ENCODE measurements around the gene JAM2. TPM values are rescaled to one million over a fixed set of nuclear protein-coding genes. Genes with fewer than 3 reads are reported as not detected.

Gene JAM2
- total and polyA plus RNA-seq, 10 of the 15 experiments (the other 5 are each of a cell fraction or from before 2014, with no cell fraction given) = 2.1 to 30.4 (median 8.6) TPM

DNA sequence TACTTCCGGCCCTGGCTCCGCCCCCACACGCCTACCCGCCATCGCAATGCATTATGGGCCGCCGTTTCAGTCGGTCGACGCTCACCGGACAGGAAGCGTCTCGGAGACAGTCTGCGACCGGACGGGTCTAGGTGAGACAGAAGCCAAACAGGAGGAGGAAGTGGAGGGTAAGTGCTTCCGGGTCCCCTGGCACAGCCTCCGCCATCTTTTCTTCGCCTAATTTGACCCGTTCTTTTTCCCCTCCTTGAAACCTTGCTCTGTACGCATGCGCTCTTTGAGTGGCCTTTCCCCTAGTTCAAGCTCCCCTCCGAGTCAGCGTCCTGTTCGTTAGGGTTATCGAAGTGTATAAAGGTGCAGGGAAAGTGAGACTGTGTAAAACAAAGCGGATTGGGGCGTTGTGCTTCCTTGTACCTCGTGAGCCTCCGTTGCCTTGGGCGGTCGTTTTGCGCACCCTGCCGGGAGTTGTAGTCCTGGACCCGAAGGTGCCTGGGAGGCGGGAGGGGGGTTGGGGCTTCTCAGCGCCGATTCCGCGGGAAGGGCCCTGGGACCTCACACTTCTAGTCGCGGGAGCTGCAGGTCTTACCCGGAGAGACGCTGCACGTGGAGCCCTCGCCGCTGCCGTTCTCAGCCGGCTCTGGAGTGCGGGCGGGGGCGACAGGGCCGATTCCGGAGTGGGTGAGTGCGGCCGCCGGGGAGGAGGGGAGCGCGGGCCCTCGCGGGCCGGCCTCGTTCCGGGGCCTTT is 96.0 kb downstream of the JAM2 start, which contains the start of the genes ATP5PF and GABPA (continued):
- TF ChIP-seq ZZZ3 (IDR thresholded peaks at IDR 0.05; ENCODE audit: control insufficient read depth, insufficient read length, low read depth) = no peak
- peak; percentile 17; the same call in 1 of the 2 replicates for TF ChIP-seq CBX5 (IDR thresholded peaks at IDR 0.05; ENCODE audit: low read depth)
- no peak; the same call in 1 of the 2 replicates for TF ChIP-seq NR2F1 (conservative IDR thresholded peaks at IDR 0.05)
- TF ChIP-seq JUNB (IDR thresholded peaks at IDR 0.05) = no peak
- TF ChIP-seq, protein P1, sequence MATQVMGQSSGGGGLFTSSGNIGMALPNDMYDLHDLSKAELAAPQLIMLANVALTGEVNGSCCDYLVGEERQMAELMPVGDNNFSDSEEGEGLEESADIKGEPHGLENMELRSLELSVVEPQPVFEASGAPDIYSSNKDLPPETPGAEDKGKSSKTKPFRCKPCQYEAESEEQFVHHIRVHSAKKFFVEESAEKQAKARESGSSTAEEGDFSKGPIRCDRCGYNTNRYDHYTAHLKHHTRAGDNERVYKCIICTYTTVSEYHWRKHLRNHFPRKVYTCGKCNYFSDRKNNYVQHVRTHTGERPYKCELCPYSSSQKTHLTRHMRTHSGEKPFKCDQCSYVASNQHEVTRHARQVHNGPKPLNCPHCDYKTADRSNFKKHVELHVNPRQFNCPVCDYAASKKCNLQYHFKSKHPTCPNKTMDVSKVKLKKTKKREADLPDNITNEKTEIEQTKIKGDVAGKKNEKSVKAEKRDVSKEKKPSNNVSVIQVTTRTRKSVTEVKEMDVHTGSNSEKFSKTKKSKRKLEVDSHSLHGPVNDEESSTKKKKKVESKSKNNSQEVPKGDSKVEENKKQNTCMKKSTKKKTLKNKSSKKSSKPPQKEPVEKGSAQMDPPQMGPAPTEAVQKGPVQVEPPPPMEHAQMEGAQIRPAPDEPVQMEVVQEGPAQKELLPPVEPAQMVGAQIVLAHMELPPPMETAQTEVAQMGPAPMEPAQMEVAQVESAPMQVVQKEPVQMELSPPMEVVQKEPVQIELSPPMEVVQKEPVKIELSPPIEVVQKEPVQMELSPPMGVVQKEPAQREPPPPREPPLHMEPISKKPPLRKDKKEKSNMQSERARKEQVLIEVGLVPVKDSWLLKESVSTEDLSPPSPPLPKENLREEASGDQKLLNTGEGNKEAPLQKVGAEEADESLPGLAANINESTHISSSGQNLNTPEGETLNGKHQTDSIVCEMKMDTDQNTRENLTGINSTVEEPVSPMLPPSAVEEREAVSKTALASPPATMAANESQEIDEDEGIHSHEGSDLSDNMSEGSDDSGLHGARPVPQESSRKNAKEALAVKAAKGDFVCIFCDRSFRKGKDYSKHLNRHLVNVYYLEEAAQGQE (IDR thresholded peaks at IDR 0.05; ENCODE audit: low read depth, low read length) = no peak
- TF ChIP-seq, protein P2, sequence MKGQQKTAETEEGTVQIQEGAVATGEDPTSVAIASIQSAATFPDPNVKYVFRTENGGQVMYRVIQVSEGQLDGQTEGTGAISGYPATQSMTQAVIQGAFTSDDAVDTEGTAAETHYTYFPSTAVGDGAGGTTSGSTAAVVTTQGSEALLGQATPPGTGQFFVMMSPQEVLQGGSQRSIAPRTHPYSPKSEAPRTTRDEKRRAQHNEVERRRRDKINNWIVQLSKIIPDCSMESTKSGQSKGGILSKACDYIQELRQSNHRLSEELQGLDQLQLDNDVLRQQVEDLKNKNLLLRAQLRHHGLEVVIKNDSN (IDR thresholded peaks at IDR 0.05; ENCODE audit: borderline replicate concordance, extremely low read length, insufficient read depth, low read depth, low read length) = no peak
- no peak for TF ChIP-seq RELA (IDR thresholded peaks at IDR 0.05; ENCODE audit: borderline replicate concordance, partially characterized antibody)
- TF ChIP-seq, protein P3, sequence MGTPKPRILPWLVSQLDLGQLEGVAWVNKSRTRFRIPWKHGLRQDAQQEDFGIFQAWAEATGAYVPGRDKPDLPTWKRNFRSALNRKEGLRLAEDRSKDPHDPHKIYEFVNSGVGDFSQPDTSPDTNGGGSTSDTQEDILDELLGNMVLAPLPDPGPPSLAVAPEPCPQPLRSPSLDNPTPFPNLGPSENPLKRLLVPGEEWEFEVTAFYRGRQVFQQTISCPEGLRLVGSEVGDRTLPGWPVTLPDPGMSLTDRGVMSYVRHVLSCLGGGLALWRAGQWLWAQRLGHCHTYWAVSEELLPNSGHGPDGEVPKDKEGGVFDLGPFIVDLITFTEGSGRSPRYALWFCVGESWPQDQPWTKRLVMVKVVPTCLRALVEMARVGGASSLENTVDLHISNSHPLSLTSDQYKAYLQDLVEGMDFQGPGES (IDR thresholded peaks at IDR 0.05) = 0 out of 2 replicates have a peak, but pooled peaks have one; percentile 46
- TF ChIP-seq, protein P4, sequence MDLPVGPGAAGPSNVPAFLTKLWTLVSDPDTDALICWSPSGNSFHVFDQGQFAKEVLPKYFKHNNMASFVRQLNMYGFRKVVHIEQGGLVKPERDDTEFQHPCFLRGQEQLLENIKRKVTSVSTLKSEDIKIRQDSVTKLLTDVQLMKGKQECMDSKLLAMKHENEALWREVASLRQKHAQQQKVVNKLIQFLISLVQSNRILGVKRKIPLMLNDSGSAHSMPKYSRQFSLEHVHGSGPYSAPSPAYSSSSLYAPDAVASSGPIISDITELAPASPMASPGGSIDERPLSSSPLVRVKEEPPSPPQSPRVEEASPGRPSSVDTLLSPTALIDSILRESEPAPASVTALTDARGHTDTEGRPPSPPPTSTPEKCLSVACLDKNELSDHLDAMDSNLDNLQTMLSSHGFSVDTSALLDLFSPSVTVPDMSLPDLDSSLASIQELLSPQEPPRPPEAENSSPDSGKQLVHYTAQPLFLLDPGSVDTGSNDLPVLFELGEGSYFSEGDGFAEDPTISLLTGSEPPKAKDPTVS (IDR thresholded peaks at IDR 0.05; ENCODE audit: low read depth, low read length) = 0 out of 2 replicates have a peak, but pooled peaks have one; percentile 43
- peak; percentile 18; the same call in 1 of the 2 replicates for TF ChIP-seq JUND (IDR thresholded peaks at IDR 0.05; ENCODE audit: low read depth, low read length)
- TF ChIP-seq RAD21 (IDR thresholded peaks at IDR 0.05; ENCODE audit: insufficient read depth, low read depth, low read length) = no peak
- TF ChIP-seq ZSCAN29 (IDR thresholded peaks at IDR 0.05) = no peak
- no peak for TF ChIP-seq BMI1 (IDR thresholded peaks at IDR 0.05; ENCODE audit: borderline replicate concordance)
- no peak for TF ChIP-seq SUPT20H (IDR thresholded peaks at IDR 0.05; ENCODE audit: borderline replicate concordance, control insufficient read depth, low read depth, low read length)
- peak; percentile 97 for TF ChIP-seq ZNF207 (IDR thresholded peaks at IDR 0.05; ENCODE audit: borderline replicate concordance)
- peak; percentile 72 for TF ChIP-seq POLR2A (IDR thresholded peaks at IDR 0.05; ENCODE audit: low read depth, low read length)
- peak; percentile 68; the same call in 1 of the 2 replicates for TF ChIP-seq ATF7 (IDR thresholded peaks at IDR 0.05; ENCODE audit: low read depth)
- TF ChIP-seq TCF12 (IDR thresholded peaks at IDR 0.05; ENCODE audit: low read depth, low read length) = peak; percentile 14; the same call in 1 of the 2 replicates
- peak; percentile 68; the same call in 1 of the 2 replicates for TF ChIP-seq TBL1XR1 (IDR thresholded peaks at IDR 0.05; ENCODE audit: low read depth, low read length)
- TF ChIP-seq, protein P5, sequence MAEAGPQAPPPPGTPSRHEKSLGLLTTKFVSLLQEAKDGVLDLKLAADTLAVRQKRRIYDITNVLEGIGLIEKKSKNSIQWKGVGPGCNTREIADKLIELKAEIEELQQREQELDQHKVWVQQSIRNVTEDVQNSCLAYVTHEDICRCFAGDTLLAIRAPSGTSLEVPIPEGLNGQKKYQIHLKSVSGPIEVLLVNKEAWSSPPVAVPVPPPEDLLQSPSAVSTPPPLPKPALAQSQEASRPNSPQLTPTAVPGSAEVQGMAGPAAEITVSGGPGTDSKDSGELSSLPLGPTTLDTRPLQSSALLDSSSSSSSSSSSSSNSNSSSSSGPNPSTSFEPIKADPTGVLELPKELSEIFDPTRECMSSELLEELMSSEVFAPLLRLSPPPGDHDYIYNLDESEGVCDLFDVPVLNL (IDR thresholded peaks at IDR 0.05; ENCODE audit: low read depth, low read length) = no peak
- no peak for TF ChIP-seq KLF5 (IDR thresholded peaks at IDR 0.05; ENCODE audit: partially characterized antibody)
- TF ChIP-seq POU2F2 (IDR thresholded peaks at IDR 0.05; ENCODE audit: borderline replicate concordance, low read depth, low read length) = peak; percentile 88
- TF ChIP-seq DPF2 (IDR thresholded peaks at IDR 0.05) = peak; percentile 77; the same call in 1 of the 2 replicates
